Neural cell (in vitro differentiated cells): ENCODE measurements around the gene SPAG6.

Experiments used
- EP300 ChIP-seq: fragments of 450-650 bp; conservative IDR thresholded peaks from 2 replicates; pipeline ENCODE4 v1.6.1; 2014; ENCODE audit warnings: antibody characterized with exemption, mild to moderate bottlenecking, moderate library complexity; ENCODE audit not compliant: poor library complexity, severe bottlenecking
- EZH2 ChIP-seq: fragments of 200-600, 300-800 bp; shearing (Covaris generic), sonication (generic); IDR thresholded peaks from 2 replicates; pipeline ENCODE4 v1.6.1; 2014; ENCODE audit warnings: antibody characterized with exemption, low read length, borderline replicate concordance, mild to moderate bottlenecking; ENCODE audit not compliant: insufficient read depth, poor library complexity, severe bottlenecking
- MXI1 ChIP-seq: fragments of 450-650 bp; conservative IDR thresholded peaks from 2 replicates; pipeline ENCODE4 v1.6.1; 2014; ENCODE audit warnings: antibody characterized with exemption, mild to moderate bottlenecking; ENCODE audit not compliant: poor library complexity, severe bottlenecking
- POLR2AphosphoS5 ChIP-seq: IDR thresholded peaks from 2 replicates; pipeline ENCODE4 v1.6.1; 2012
- RAD21 ChIP-seq: fragments of 450-650 bp; conservative IDR thresholded peaks from 2 replicates; pipeline ENCODE4 v1.6.1; 2014; ENCODE audit warnings: antibody characterized with exemption, mild to moderate bottlenecking, moderate library complexity
- REST ChIP-seq: IDR thresholded peaks from 2 replicates; pipeline ENCODE4 v1.6.1; 2012; ENCODE audit warnings: borderline replicate concordance
- SMC3 ChIP-seq: fragments of 450-650 bp; conservative IDR thresholded peaks from 2 replicates; pipeline ENCODE4 v1.6.1; 2014; ENCODE audit warnings: antibody characterized with exemption, mild to moderate bottlenecking, moderate library complexity; ENCODE audit not compliant: poor library complexity
- TAF1 ChIP-seq: IDR thresholded peaks from 2 replicates; pipeline ENCODE4 v1.6.1; 2012; ENCODE audit warnings: low read depth
- TF ChIP-seq, protein P1 (sequence below): fragments of 450-650 bp; IDR thresholded peaks from 2 replicates; pipeline ENCODE4 v1.5.1; 2014; ENCODE audit warnings: antibody characterized with exemption, mild to moderate bottlenecking, moderate library complexity; ENCODE audit not compliant: poor library complexity, severe bottlenecking

DNA sequence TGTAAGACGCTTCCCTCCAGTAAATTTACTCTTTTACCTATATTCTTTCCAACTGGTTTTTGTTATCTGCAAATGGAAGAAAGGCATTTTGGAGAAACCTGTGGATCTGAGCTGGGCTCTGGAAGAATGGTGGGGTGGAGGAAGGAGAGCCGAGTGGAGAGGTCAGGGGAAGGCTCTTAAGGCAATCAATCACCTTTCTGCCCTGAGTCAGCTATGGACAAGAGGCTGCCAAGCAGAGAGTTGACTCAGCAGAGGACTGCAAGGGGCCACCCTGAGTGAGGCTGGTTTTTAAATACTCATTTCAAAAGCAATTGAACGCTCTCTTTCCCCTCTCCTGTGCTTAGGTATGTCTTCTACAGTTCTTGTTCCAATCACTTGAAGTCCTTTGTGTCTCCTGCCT, 81.8 kb downstream of the SPAG6 start:
- TF ChIP-seq, protein P1, sequence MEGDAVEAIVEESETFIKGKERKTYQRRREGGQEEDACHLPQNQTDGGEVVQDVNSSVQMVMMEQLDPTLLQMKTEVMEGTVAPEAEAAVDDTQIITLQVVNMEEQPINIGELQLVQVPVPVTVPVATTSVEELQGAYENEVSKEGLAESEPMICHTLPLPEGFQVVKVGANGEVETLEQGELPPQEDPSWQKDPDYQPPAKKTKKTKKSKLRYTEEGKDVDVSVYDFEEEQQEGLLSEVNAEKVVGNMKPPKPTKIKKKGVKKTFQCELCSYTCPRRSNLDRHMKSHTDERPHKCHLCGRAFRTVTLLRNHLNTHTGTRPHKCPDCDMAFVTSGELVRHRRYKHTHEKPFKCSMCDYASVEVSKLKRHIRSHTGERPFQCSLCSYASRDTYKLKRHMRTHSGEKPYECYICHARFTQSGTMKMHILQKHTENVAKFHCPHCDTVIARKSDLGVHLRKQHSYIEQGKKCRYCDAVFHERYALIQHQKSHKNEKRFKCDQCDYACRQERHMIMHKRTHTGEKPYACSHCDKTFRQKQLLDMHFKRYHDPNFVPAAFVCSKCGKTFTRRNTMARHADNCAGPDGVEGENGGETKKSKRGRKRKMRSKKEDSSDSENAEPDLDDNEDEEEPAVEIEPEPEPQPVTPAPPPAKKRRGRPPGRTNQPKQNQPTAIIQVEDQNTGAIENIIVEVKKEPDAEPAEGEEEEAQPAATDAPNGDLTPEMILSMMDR = no peak
- TF ChIP-seq EP300 (no peak), EZH2 (no peak), REST (no peak), POLR2AphosphoS5 (no peak), SMC3 (no peak), RAD21 (no peak), TAF1 (no peak), MXI1 (no peak)
